LNCAP (cell line): Measurements from ENCODE around the gene CPEB3.

ENCODE experiments used
- TF ChIP-seq, protein P1 (sequence below): fragments of 450-650 bp; IDR thresholded peaks from 2 replicates; pipeline ENCODE4 v1.5.1; 2017; ENCODE audit warnings: mild to moderate bottlenecking

CPEB3 gene

GRCh38 chr10:92202536-92202935, 88.3 kb downstream of the CPEB3 start:
- TF ChIP-seq, protein P1, sequence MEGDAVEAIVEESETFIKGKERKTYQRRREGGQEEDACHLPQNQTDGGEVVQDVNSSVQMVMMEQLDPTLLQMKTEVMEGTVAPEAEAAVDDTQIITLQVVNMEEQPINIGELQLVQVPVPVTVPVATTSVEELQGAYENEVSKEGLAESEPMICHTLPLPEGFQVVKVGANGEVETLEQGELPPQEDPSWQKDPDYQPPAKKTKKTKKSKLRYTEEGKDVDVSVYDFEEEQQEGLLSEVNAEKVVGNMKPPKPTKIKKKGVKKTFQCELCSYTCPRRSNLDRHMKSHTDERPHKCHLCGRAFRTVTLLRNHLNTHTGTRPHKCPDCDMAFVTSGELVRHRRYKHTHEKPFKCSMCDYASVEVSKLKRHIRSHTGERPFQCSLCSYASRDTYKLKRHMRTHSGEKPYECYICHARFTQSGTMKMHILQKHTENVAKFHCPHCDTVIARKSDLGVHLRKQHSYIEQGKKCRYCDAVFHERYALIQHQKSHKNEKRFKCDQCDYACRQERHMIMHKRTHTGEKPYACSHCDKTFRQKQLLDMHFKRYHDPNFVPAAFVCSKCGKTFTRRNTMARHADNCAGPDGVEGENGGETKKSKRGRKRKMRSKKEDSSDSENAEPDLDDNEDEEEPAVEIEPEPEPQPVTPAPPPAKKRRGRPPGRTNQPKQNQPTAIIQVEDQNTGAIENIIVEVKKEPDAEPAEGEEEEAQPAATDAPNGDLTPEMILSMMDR: no peak

GRCh38 chr10:92200564-92200963, 90.3 kb downstream of the CPEB3 start:
- TF ChIP-seq, protein P1: no peak

- TF ChIP-seq, protein P1: no peak
These were observed 103.8 kb downstream of the CPEB3 start for GRCh38 chr10:92187101-92187500.

- TF ChIP-seq, protein P1: no peak
These were observed 105.9 kb downstream of the CPEB3 start for GRCh38 chr10:92184977-92185376.

- TF ChIP-seq, protein P1: no peak
These were observed 107.7 kb downstream of the CPEB3 start for GRCh38 chr10:92183199-92183598.

- TF ChIP-seq, protein P1: no peak; the same call in 1 of the 2 replicates
These were observed 109.3 kb downstream of the CPEB3 start for GRCh38 chr10:92181575-92181974.

DNA sequence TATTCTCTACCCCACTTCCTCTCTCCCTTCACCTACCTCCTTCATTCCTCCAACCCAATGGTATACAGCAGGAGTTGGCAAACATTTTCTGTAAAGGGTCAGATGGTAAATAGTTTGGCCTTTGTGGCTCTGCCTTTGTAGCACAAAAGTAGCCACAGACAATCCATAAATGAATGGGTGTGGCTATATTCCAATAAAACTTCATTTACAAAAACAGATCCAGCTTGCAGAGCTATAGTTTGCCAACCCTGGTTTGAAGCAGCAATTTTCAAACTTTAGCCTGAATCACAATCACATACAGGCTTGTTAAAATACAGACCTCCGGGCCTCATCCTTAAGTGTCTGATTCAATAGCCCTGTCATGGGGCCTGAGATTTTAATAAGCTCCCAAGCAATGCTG, 110.5 kb downstream of the CPEB3 start:
- TF ChIP-seq, protein P1: no peak

GRCh38 chr10:92177546-92177945, 113.3 kb downstream of the CPEB3 start:
- TF ChIP-seq, protein P1: no peak
